GM12892 (cell line): Measurements from ENCODE around the gene KCNA2.

ENCODE experiments used
- DNase-seq: peaks from one replicate; pipeline ENCODE4 v3.0.0; 2011; ENCODE audit not compliant: insufficient read length
- FAIRE-seq: peaks from 2 replicates; lab custom pipeline; 2011; peaks lifted over from hg19 to GRCh38; lab: Jason Lieb, UNC
- POLR2A ChIP-seq: IDR thresholded peaks from 2 replicates; pipeline ENCODE4 v1.6.1; 2011; ENCODE audit warnings: low read depth, low read length, control low read depth
- POLR2AphosphoS5 ChIP-seq: IDR thresholded peaks from 2 replicates; pipeline ENCODE4 v1.6.1; 2011; ENCODE audit warnings: low read depth, low read length, control low read depth
- TAF1 ChIP-seq: IDR thresholded peaks from 2 replicates; pipeline ENCODE4 v1.6.1; 2011; ENCODE audit warnings: low read depth, mild to moderate bottlenecking, control low read depth, low read length, borderline replicate concordance

Gene KCNA2

DNA sequence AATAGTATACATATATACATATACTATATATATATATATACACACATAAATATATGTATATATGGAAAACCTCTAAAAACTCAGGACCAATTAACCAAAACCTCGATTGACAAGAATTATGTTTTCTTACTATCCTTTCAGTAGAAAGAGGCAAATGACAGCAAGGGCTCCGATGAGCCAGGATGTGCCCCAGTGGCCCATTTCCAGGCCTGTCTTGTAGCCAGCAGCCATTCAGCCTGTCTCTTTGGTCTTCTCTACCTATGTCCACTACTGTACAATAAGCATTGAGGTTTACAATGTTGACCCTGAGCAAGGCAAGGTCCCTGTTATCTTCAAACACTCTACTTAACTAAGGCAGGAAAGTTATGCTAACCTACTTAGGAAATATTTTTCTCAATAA is 9.8 kb downstream of the KCNA2 start:
- TF ChIP-seq TAF1 (no peak), POLR2AphosphoS5 (no peak), POLR2A (no peak)
- DNase-seq (no peak), FAIRE-seq (no peak)

DNA sequence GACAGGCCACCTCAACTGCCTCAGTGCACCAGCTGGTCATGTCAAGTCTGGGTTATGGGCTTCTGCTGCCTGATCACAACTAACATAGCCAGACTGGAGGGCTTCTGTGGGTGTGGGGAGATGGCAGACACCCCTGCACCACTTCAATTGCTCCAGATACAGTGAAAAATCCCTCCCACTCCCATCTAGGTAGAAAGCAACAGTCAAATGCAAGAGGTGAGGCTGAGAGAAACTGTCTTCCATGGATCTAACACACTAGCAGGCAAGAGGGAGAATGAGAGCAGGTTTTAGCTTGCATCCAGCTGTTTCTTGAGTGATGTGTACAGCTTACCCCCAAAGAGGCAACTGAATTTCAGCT is 10.8 kb downstream of the KCNA2 start:
- DNase-seq (no peak), FAIRE-seq (no peak)
- no peak for TF ChIP-seq POLR2A
- TF ChIP-seq TAF1: no peak
- no peak for TF ChIP-seq POLR2AphosphoS5

DNA sequence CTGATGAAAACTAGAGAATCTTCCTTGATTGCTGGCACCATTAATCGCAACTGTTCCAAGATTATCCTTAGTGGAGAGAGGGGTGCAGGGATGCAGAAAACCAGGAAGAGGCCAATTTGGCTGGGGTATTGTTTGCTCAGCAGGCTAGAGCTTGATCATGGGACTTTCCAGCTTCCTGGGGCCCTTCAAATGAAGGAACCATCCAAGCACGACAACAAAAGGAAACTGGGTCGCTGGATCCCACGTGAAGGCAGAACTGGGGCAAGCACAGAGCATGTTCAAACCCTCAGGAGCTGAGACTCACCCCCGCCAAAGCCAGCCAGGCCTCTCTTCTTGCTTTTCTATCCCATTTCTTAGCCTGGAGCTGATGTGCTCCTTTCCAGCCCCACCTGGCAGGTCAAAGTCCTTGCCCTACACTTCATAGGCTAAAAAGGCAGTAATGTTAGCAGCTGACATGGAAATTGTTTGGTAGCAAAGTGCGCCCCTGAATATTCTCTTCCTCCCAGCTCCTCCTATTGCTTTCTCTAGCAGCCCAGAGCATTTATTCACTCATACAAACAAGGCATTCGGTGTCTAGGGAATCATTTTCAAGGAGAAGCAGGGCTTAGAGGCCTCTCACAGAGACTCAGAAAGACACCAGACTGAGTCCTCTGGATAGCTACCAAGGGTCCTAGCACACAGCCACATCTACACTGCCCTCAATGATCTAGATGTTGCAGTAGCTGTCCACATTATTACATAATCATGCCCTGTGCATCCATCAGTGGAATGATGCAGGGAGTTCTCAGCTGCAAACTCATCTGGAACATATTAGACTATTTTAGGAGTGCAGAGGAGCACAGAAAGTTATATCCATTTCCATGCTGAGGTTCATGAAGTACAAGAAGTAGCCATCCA is 11.5 kb downstream of the KCNA2 start:
- TF ChIP-seq POLR2AphosphoS5 (no peak), POLR2A (no peak), TAF1 (no peak)
- no peak for FAIRE-seq
- DNase-seq: no peak

DNA sequence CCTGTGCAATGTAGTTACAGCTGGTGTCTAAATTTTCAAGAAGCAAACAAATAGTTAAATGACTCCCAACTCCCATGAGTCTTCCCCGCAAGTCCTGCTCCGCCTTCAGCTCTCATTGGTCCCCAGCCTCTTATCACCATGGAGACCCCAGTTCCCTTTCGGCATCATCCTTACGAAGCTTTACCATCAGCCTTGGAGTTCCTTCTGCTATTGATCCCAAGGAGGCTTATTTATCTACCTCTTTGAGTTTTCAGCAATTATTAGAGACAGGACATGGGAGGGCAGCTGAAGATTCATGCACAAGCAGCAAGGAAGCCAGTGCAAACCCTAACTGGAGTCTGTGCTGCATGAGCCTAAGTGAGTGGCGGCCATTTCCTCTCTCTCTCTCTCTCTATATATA is 12.3 kb downstream of the KCNA2 start:
- FAIRE-seq (no peak), DNase-seq (no peak)
- TF ChIP-seq POLR2AphosphoS5: no peak
- TF ChIP-seq TAF1: no peak
- TF ChIP-seq POLR2A: no peak

DNA sequence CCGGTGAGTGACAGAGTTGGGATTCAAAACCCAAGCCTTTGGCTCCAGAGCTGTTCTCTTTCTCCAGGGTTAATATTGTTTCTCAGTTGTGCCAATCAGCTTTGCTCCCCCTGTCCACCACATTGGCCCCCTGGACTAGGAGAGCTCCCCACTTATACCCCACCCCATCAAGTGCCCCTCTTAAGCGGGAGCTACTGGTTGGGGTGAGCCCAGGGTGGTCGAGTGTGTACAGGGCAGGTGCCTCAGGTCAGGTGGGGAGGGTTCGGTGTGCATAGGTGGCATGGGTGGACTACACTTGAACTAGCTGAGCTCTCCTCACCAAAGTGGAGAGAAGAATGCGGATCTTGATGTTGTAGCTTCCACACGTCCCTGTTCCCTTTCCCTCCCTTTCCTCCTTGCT is 14.2 kb downstream of the KCNA2 start:
- no peak for DNase-seq
- no peak for FAIRE-seq
- TF ChIP-seq POLR2A (no peak), TAF1 (no peak), POLR2AphosphoS5 (no peak)

DNA sequence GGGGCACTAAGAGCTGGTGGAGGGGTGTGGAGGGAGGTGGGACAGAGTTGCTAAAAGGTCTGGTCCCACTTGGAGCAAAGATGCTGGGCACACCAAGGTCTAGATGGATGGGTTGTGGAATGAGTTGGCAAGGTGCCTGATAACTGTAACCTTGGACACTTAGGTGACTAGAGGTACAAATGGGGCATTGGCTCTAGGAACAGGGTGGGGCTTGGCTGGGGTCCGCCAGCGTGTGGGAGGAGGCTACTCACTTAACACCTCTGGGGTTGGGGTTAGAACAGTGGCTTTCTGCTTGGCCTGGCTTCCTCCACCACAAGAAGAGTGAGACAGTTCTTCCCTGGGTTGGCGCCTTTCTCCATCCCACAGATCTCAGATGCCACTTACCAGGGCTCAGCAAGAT is 17.2 kb downstream of the KCNA2 start:
- TF ChIP-seq POLR2A (no peak), TAF1 (no peak), POLR2AphosphoS5 (no peak)
- FAIRE-seq: no peak
- no peak for DNase-seq

DNA sequence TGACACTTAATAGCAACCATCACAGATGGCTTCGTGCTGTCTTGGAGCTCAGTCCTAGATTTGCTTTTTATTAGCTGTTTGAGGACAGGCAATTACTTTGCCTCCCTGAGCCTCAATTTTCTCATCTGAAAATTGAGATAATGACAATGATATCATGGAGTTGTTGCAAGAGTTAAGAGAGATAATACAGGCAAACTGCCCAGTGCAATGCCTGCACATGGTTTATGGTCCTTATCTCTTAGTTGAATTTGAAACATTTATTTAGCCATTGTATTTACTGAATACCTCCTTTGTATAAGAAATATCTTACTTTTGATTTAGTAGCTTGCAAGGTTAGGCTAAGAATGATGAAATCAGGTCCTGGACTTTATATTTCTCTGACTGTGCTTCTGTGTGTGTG is 17.7 kb downstream of the KCNA2 start:
- no peak for TF ChIP-seq POLR2AphosphoS5
- no peak for TF ChIP-seq POLR2A
- no peak for TF ChIP-seq TAF1
- DNase-seq (no peak), FAIRE-seq (no peak)

DNA sequence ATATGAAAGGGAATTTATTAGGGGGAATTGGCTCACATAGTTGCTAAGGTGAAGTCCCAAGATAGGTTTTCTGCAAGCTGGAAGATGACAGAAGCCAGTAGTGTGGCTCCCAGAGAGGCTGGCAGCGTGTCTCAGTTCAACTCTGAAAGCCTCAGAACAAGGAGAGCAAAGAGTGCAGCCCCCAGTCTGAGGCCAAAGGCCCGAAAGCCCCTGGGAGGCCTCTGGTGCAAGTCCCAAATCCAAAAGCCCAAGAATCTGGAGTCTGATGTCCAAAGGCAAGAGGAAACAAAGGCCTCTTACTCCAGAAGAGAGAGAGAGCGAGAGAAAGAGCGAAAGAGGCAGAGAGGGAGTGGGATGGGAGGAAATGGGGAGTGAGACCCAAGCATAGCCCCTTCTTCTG is 18.3 kb downstream of the KCNA2 start:
- no peak for FAIRE-seq
- TF ChIP-seq POLR2A (no peak), POLR2AphosphoS5 (no peak), TAF1 (no peak)
- DNase-seq: no peak

DNA sequence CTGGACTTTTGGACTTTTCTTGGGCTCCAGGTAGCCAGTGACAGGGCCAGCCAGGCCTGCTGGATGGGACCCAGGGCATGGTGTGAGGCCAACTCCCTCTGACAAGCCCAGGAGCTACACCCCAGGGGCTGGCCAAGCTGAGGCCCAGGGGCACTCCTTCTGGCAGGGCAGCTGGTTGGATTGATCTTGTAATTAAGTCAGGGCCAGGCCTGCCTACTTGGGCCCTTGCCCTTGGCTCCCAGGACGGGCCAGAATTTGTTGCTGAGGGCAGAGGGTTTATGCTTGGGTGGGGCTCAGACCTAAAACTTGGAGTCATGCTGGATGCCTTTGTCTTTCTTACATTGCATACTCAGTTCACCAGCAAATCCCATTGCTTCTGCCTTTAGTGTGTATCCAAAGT is 20.7 kb downstream of the KCNA2 start:
- FAIRE-seq (no peak), DNase-seq (no peak)
- TF ChIP-seq POLR2AphosphoS5 (no peak), POLR2A (no peak), TAF1 (no peak)

DNA sequence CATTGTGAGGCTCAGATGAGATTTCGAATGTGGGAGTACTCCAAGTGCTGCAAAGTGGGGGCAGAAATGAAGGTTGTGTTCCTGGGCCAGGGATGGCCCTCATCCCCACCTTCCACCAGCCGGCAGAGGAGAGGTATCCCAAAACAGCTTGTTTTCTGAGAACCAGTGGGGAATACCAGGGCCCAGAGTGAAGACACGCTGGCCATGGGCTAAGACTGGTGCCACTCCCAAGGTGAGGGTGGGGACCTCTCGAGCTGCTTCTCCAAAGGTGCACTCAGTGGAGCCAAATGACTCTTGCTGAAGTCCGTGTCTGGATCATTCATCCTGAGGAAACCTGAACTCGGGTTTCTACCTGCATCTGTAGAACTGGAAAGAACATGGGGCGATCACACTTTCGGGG is 22.1 kb downstream of the KCNA2 start:
- FAIRE-seq (no peak), DNase-seq (no peak)
- TF ChIP-seq TAF1: no peak
- no peak for TF ChIP-seq POLR2AphosphoS5
- no peak for TF ChIP-seq POLR2A

DNA sequence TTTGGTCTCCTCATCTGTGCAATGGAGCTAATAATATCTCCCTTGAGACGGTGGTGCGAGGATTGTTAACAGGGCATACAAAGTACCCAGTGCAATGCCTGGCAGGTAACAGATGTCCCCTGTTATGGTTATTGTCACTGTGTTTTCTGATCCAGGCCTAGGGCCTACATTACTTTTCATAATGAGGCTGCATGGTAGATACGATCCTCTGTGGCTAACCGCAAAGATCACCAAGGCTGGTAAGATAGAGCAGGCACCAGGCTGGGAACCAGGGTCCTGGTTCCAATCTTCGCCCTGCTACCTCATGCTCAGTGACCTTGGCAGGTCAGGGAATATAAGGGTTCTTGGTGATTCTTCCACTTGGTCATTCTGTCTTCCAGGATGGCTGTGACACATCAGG is 22.7 kb downstream of the KCNA2 start:
- no peak for TF ChIP-seq POLR2A
- TF ChIP-seq TAF1: no peak
- TF ChIP-seq POLR2AphosphoS5: no peak
- no peak for FAIRE-seq
- DNase-seq: no peak

DNA sequence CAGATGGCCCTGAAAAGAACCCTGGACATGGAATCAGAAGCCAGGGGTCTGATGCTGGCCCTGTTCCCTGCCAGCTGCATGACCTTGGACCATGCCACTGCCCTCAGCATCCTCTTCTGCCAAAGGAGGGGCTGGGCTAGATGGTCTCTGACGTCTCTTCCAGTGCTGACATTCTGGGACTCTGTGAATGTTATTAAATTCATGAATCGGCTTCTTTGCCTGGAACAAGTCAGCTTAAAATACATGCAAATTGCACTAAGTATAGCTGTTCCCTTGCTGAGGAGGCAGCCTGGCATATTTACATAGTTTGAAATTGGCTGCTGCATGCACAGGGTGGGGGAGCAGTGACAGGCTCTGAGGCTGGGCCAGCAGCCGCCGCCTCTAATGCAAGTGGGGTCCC is 23.8 kb downstream of the KCNA2 start:
- DNase-seq (no peak), FAIRE-seq (no peak)
- no peak for TF ChIP-seq POLR2A
- no peak for TF ChIP-seq POLR2AphosphoS5
- TF ChIP-seq TAF1: no peak
